Suprapubic skin (tissue), 4 donors: ENCODE data around the gene TNNI3K. TPM values are rescaled to one million over a fixed set of nuclear protein-coding genes. Genes with fewer than 3 reads are reported as not detected.

ENCODE experiments used
- DNase-seq, 2 donors: peaks; one replicate each; pipeline ENCODE4 v3.0.0-alpha.2; 2019; ENCODE audit warnings: low spot score in 2 of 2
- H3K27ac ChIP-seq: fragments of 200-600 bp; sonication (generic); one replicate; pipeline ENCODE4 v1.5.1; 2019
- H3K27me3 ChIP-seq: fragments of 200-600 bp; sonication (generic); one replicate; pipeline ENCODE4 v1.5.1; 2019
- H3K36me3 ChIP-seq: fragments of 200-600 bp; sonication (generic); one replicate; pipeline ENCODE4 v1.5.1; 2019
- H3K4me1 ChIP-seq: fragments of 200-600 bp; sonication (generic); one replicate; pipeline ENCODE4 v1.5.1; 2019
- H3K4me3 ChIP-seq: fragments of 200-600 bp; sonication (generic); one replicate; pipeline ENCODE4 v1.5.1; 2019; ENCODE audit warnings: mild to moderate bottlenecking
- H3K9me3 ChIP-seq: fragments of 200-600 bp; sonication (generic); one replicate; pipeline ENCODE4 v1.5.1; 2019
- CTCF ChIP-seq, 2 donors: fragments of 200-600 bp in 1 of 2; fragments of 450-650 bp in 1 of 2; sonication (generic) in 1 of 2; IDR thresholded peaks; one replicate each; pipeline ENCODE4 v1.5.1; 2016 to 2019; ENCODE audit warnings: antibody characterized with exemption in 2 of 2, mild to moderate bottlenecking in 1 of 2, moderate library complexity in 1 of 2
- EP300 ChIP-seq: sonication (generic); formaldehyde crosslinking; IDR thresholded peaks from one replicate; pipeline ENCODE4 v1.6.1; 2017; ENCODE audit warnings: antibody characterized with exemption
- POLR2A ChIP-seq, 2 donors: fragments of 450-650 bp; IDR thresholded peaks; one replicate each; pipeline ENCODE4 v1.6.1; 2017; ENCODE audit warnings: antibody characterized with exemption in 2 of 2, mild to moderate bottlenecking in 2 of 2, moderate library complexity in 2 of 2
- POLR2AphosphoS5 ChIP-seq, 3 donors: sonication (generic); formaldehyde crosslinking; IDR thresholded peaks; one replicate each; pipeline ENCODE4 v1.6.1; 2017; ENCODE audit warnings: antibody characterized with exemption in 3 of 3
- WGBS: methylation state at CpG from one replicate; pipeline ENCODE4 v1.1.5; 2018; 5-methylcytosine and 5-hydroxymethylcytosine counted together
- total RNA-seq, 4 donors: library from RNA; depleted of rRNA; stranded (reverse); fragments of >200 nt; gene quantifications; one replicate each; pipeline ENCODE4 v1.1.0, GENCODE V29; 2016

The TNNI3K gene
- total RNA-seq, 4 donors from 2014 or later = 0.76 to 3.2 (median 1.1) TPM; not detected in 1

- Histone ChIP-seq H3K27ac (no peak overlapping the region), H3K36me3 (no peaks in the 10 kb centered on the region), H3K27me3 (no peaks in the 10 kb centered on the region), H3K4me1 (no peaks in the 10 kb centered on the region), H3K9me3 (no peaks in the 10 kb centered on the region), H3K4me3 (no peak overlapping the region)
- no peak for TF ChIP-seq POLR2A (IDR thresholded peaks at IDR 0.05)
- TF ChIP-seq CTCF (IDR thresholded peaks at IDR 0.05) = no peak
- TF ChIP-seq POLR2AphosphoS5 (IDR thresholded peaks at IDR 0.05) = no peak
- TF ChIP-seq EP300 = no peak
- DNase-seq = no peak
- 81% methylated on average over 3 of the region's 3 CpGs for WGBS
Measured at GRCh38 chr1:74317663-74318062, 82.5 kb downstream of the TNNI3K start.

GRCh38 chr1:74323937-74324473 lies 88.8 kb downstream of the TNNI3K start:
- Histone ChIP-seq H3K36me3 (no peaks in the 10 kb centered on the region), H3K27ac (no peak overlapping the region), H3K4me3 (no peak overlapping the region), H3K4me1 (no peaks in the 10 kb centered on the region), H3K27me3 (no peaks in the 10 kb centered on the region), H3K9me3 (no peaks in the 10 kb centered on the region)
- DNase-seq = no peak
- WGBS = 74% methylated on average over 1 of the region's 1 CpG
- TF ChIP-seq CTCF (IDR thresholded peaks at IDR 0.05) = no peak
- TF ChIP-seq POLR2AphosphoS5 (IDR thresholded peaks at IDR 0.05) = no peak
- no peak for TF ChIP-seq POLR2A (IDR thresholded peaks at IDR 0.05)
- no peak for TF ChIP-seq EP300

- no peak for DNase-seq
- 87% methylated on average over 6 of the region's 6 CpGs for WGBS
- H3K4me1 ChIP-seq = no peaks in the 10 kb centered on the region
- H3K27ac ChIP-seq = no peak overlapping the region
- no peaks in the 10 kb centered on the region for H3K36me3 ChIP-seq
- no peak for TF ChIP-seq POLR2A (IDR thresholded peaks at IDR 0.05)
- no peak for TF ChIP-seq EP300
- TF ChIP-seq POLR2AphosphoS5 (IDR thresholded peaks at IDR 0.05) = no peak
- TF ChIP-seq CTCF (IDR thresholded peaks at IDR 0.05) = no peak
- H3K4me3 ChIP-seq = no peak overlapping the region
- H3K9me3 ChIP-seq = no peaks in the 10 kb centered on the region
- H3K27me3 ChIP-seq = no peaks in the 10 kb centered on the region
Measured at GRCh38 chr1:74324684-74325448, 89.7 kb downstream of the TNNI3K start.

GRCh38 chr1:74328851-74329250 lies 93.7 kb downstream of the TNNI3K start:
- no peak for DNase-seq
- TF ChIP-seq POLR2A (IDR thresholded peaks at IDR 0.05) = no peak
- no peak for TF ChIP-seq POLR2AphosphoS5 (IDR thresholded peaks at IDR 0.05)
- TF ChIP-seq CTCF (IDR thresholded peaks at IDR 0.05) = no peak
- TF ChIP-seq EP300 = no peak
- H3K27ac ChIP-seq = no peak overlapping the region
- no peaks in the 10 kb centered on the region for H3K27me3 ChIP-seq
- no peaks in the 10 kb centered on the region for H3K36me3 ChIP-seq
- no peaks in the 10 kb centered on the region for H3K9me3 ChIP-seq
- no peaks in the 10 kb centered on the region for H3K4me1 ChIP-seq
- no peak overlapping the region for H3K4me3 ChIP-seq

- TF ChIP-seq EP300 (no peak), POLR2AphosphoS5 (IDR thresholded peaks at IDR 0.05) (no peak), CTCF (IDR thresholded peaks at IDR 0.05) (no peak)
- DNase-seq = no peak
- Histone ChIP-seq H3K27me3 (no peaks in the 10 kb centered on the region), H3K36me3 (no peaks in the 10 kb centered on the region), H3K9me3 (no peaks in the 10 kb centered on the region), H3K4me3 (no peak overlapping the region), H3K4me1 (no peaks in the 10 kb centered on the region), H3K27ac (no peak overlapping the region)
- WGBS = 85% methylated on average over 2 of the region's 2 CpGs
Measured at GRCh38 chr1:74333244-74333643, 98.1 kb downstream of the TNNI3K start.
